SK-N-SH (cell line): ENCODE data around the gene GJD3. TPM values are rescaled to one million over a fixed set of nuclear protein-coding genes. Genes with fewer than 3 reads are reported as not detected.

Source experiments
- CTCF ChIA-PET: fragments of 300-600, 350-600 bp; formaldehyde crosslinking; extraction: SDS; loops from one replicate; lab custom pipeline; 2021; lab: Yijun Ruan, JAX
- POLR2A ChIA-PET: fragments of 350-600 bp; sonication (Branson Sonifier 250); formaldehyde crosslinking; extraction: SDS; loops from one replicate; lab custom pipeline; 2020; ENCODE audit warnings: antibody characterized with exemption, inconsistent platforms; lab: Yijun Ruan, JAX
- DNase-seq: peaks from one replicate; pipeline ENCODE4 v3.0.0; 2012
- H2AFZ ChIP-seq: fragments of 200-600 bp; sonication (generic); 2 replicates; pipeline ENCODE4 v1.8.1; 2016; ENCODE audit warnings: antibody characterized with exemption, mild to moderate bottlenecking, low read depth
- H3F3A ChIP-seq: fragments of 200-600 bp; sonication (generic); replicated peaks from 2 replicates; pipeline ENCODE3; 2016; ENCODE audit warnings: antibody characterized with exemption, mild to moderate bottlenecking; ENCODE audit not compliant: insufficient read depth
- H3K27ac ChIP-seq, 2 experiments: fragments of 200-500 bp in 1 of 2; fragments of 200-600 bp in 1 of 2; sonication (Bioruptor generic) in 1 of 2; sonication (generic), shearing (Covaris generic) in 1 of 2; 2 replicates each; pipeline versions ENCODE4 v1.5.1 to v1.6.1; 2014 to 2016; ENCODE audit warnings: low read depth in 2 of 2, inconsistent platforms in 1 of 2, low read length in 1 of 2, mild to moderate bottlenecking in 1 of 2, mixed read lengths in 1 of 2
- H3K27me3 ChIP-seq: fragments of 200-600 bp; sonication (generic), shearing (Covaris generic); 2 replicates; pipeline ENCODE4 v1.6.1; 2016; ENCODE audit warnings: mixed run types; ENCODE audit not compliant: insufficient read depth
- H3K36me3 ChIP-seq, 2 experiments: fragments of 200-500 bp in 1 of 2; fragments of 200-600 bp in 1 of 2; sonication (Bioruptor generic) in 1 of 2; sonication (generic) in 1 of 2; replicated peaks in 1 of 2; 2 replicates each; pipeline versions ENCODE3 to v1.5.1; 2014 to 2016; ENCODE audit warnings: low read length in 1 of 2, mild to moderate bottlenecking in 1 of 2; ENCODE audit not compliant: insufficient read depth in 2 of 2, control insufficient read depth in 1 of 2
- H3K4me1 ChIP-seq, 2 experiments: fragments of 200-500 bp in 1 of 2; fragments of 200-600 bp in 1 of 2; sonication (Bioruptor generic) in 1 of 2; sonication (generic), shearing (Covaris generic) in 1 of 2; 2 replicates each; pipeline versions ENCODE4 v1.5.1 to v1.6.1; 2014 to 2016; ENCODE audit warnings: low read depth in 1 of 2, low read length in 1 of 2, mixed run types in 1 of 2; ENCODE audit not compliant: insufficient read depth in 2 of 2, control insufficient read depth in 1 of 2
- H3K4me2 ChIP-seq: fragments of 200-600 bp; sonication (generic), shearing (Covaris generic); 2 replicates; pipeline ENCODE4 v1.6.1; 2017; ENCODE audit warnings: mixed run types
- H3K4me3 ChIP-seq, 2 experiments: fragments of 200-500 bp in 1 of 2; fragments of 200-600 bp in 1 of 2; sonication (Bioruptor generic) in 1 of 2; sonication (generic), shearing (Covaris generic) in 1 of 2; 2 replicates each; pipeline versions ENCODE4 v1.5.1 to v1.8.1; 2014 to 2016; ENCODE audit warnings: low read depth in 2 of 2, inconsistent platforms in 1 of 2, low read length in 1 of 2, mild to moderate bottlenecking in 1 of 2, mixed read lengths in 1 of 2, moderate library complexity in 1 of 2
- H3K79me2 ChIP-seq: fragments of 200-600 bp; sonication (generic); 2 replicates; pipeline ENCODE4 v1.8.1; 2017; ENCODE audit warnings: mild to moderate bottlenecking; ENCODE audit not compliant: insufficient read depth
- H3K9ac ChIP-seq: fragments of 200-600 bp; sonication (generic); 2 replicates; pipeline ENCODE4 v1.6.1; 2017; ENCODE audit warnings: mixed run types
- H3K9me2 ChIP-seq: fragments of 200-600 bp; sonication (generic); 2 replicates; pipeline ENCODE4 v1.6.1; 2017; ENCODE audit warnings: mixed run types
- H3K9me3 ChIP-seq: fragments of 200-600 bp; sonication (generic); 2 replicates; pipeline ENCODE4 v1.6.1; 2017; ENCODE audit warnings: mixed run types, mild to moderate bottlenecking, moderate library complexity
- H4K20me1 ChIP-seq: fragments of 200-600 bp; sonication (generic); 2 replicates; pipeline ENCODE4 v1.6.1; 2017; ENCODE audit warnings: mild to moderate bottlenecking, mixed run types; ENCODE audit not compliant: insufficient read depth
- CHD2 ChIP-seq: fragments of 150-350 bp; IDR thresholded peaks from 2 replicates; pipeline ENCODE4 v1.6.1; 2018; ENCODE audit warnings: low read length; ENCODE audit not compliant: partially characterized antibody
- EP300 ChIP-seq, 2 experiments: IDR thresholded peaks; 2 replicates each; pipeline versions ENCODE4 v1.4.0 to v1.6.1; 2012; ENCODE audit warnings: borderline replicate concordance in 1 of 2, low read depth in 1 of 2, low read length in 1 of 2
- FOXM1 ChIP-seq: IDR thresholded peaks from 2 replicates; pipeline ENCODE4 v1.4.0; 2012; ENCODE audit warnings: low read depth, mild to moderate bottlenecking
- JUND ChIP-seq: IDR thresholded peaks from 2 replicates; pipeline ENCODE4 v1.4.0; 2012
- NFIC ChIP-seq: IDR thresholded peaks from 2 replicates; pipeline ENCODE4 v1.4.0; 2012; ENCODE audit warnings: borderline replicate concordance
- POLR2AphosphoS5 ChIP-seq: IDR thresholded peaks from 2 replicates; pipeline ENCODE4 v1.6.1; 2012; ENCODE audit warnings: low read depth, low read length
- RCOR1 ChIP-seq: fragments of 150-350 bp; IDR thresholded peaks from 2 replicates; pipeline ENCODE4 v1.6.1; 2017; ENCODE audit warnings: antibody characterized with exemption, low read length
- RFX5 ChIP-seq: IDR thresholded peaks from 2 replicates; pipeline ENCODE4 v1.6.1; 2012; ENCODE audit warnings: mild to moderate bottlenecking, improper control_type of control experiment, low read length
- TEAD4 ChIP-seq: IDR thresholded peaks from 2 replicates; pipeline ENCODE4 v1.4.0; 2012; ENCODE audit warnings: mild to moderate bottlenecking, borderline replicate concordance; ENCODE audit not compliant: insufficient read depth
- WGBS: methylation state at CpG from one replicate; pipeline ENCODE4 v1.1.6; 2017; ENCODE audit warnings: low lambda C conversion rate; 5-methylcytosine and 5-hydroxymethylcytosine counted together
- polyA plus RNA-seq, 3 experiments: library from polyadenylated mRNA; depleted of rRNA; stranded (reverse); fragments of >200 nt; gene quantifications; 2 replicates each; pipeline ENCODE4 v1.2.3, GENCODE V29; 2012
- TF ChIP-seq, protein P1 (sequence below): IDR thresholded peaks from 2 replicates; pipeline ENCODE4 v1.4.0; 2012; ENCODE audit warnings: low read depth, borderline replicate concordance
- TF ChIP-seq, protein P2 (sequence below): IDR thresholded peaks from 2 replicates; pipeline ENCODE4 v1.4.0; 2012; ENCODE audit warnings: low read depth
- TF ChIP-seq, protein P3 (sequence below): fragments of 150-350 bp; IDR thresholded peaks from 2 replicates; pipeline ENCODE4 v1.6.1; 2016; ENCODE audit warnings: mild to moderate bottlenecking, low read depth, low read length

Gene GJD3
- polyA plus RNA-seq, 1 of the 3 experiments (the other 2 are of a cell fraction): not detected

DNA sequence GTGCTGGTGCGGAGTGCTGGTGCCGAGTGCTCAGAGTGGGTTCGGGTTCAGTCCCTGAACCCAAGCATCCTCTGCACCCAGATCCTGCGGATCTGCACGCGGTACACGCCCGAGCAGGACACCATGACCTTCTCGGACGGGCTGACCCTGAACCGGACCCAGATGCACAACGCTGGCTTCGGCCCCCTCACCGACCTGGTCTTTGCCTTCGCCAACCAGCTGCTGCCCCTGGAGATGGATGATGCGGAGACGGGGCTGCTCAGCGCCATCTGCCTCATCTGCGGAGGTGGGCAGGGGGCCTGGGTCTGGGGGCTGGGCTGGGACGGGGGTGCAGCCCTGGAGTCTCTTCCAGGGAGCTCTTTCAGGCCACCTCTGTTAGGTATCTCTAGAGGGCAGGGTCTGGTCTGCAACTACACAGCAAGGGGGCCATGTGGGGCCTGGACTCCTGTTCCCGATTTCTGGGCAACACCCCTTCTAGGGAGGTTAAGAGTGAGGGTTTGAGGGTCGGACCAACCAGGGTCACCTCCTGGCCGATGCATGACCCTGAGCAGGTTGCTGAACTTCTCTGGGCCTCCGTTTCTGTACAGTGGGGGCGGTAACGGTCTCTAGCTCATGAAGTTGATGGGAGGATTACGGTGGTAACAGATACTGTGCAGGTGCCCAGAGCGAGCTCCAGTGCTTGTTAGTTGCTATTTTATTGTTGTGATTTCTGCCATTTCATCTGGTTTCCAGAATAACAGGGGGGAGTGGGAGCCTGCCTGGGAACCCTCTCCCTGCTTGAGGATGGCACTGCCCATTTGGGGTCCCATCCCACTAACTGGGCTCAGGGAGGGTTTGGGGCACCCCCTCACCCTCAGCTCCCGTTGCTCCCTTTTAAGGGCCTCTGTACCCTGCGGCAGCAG, 10.1 kb downstream of the GJD3 start (continued):
- TF ChIP-seq, protein P1, sequence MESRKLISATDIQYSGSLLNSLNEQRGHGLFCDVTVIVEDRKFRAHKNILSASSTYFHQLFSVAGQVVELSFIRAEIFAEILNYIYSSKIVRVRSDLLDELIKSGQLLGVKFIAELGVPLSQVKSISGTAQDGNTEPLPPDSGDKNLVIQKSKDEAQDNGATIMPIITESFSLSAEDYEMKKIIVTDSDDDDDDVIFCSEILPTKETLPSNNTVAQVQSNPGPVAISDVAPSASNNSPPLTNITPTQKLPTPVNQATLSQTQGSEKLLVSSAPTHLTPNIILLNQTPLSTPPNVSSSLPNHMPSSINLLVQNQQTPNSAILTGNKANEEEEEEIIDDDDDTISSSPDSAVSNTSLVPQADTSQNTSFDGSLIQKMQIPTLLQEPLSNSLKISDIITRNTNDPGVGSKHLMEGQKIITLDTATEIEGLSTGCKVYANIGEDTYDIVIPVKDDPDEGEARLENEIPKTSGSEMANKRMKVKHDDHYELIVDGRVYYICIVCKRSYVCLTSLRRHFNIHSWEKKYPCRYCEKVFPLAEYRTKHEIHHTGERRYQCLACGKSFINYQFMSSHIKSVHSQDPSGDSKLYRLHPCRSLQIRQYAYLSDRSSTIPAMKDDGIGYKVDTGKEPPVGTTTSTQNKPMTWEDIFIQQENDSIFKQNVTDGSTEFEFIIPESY: no peak
- TF ChIP-seq POLR2AphosphoS5 (no peak), TEAD4 (no peak)

DNA sequence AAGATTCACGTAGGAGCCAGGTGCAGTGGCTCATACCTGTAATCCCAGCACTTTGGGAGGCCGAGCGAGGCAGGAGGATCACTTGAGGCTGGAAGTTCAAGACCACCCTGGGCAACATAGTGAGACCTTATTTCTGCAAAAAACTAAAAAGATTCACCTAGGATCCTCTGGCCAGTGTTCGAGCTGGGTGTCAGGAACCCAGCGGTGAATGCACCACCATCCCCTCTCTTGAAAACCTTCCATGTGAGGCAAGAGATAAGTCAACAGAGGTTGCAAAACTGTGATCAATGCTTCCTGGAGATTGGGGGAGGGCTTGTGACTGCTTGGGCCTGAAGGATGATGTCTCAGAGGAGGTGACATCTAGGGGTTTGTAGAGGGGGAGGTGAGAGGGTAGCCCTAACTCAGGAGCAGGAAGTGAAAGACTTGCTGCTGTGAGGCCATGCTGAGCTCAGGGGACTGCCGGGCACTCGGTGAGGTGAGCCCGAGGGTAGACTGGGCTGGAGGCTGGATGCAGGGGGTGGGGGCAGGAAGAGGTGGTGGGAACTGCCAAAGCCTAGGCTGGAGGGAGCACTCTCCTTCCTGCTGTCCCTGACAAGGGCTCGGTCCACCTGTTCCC, 11.7 kb downstream of the GJD3 start:
- H3K79me2 ChIP-seq: peaks cover 22% of the 10 kb centered on the region
- no peaks in the 10 kb centered on the region for H3K9me2 ChIP-seq
- H3F3A ChIP-seq: peaks cover 20% of the 10 kb centered on the region
- no peak for DNase-seq
- H3K9me3 ChIP-seq: no peaks in the 10 kb centered on the region
- peaks cover 37% of the 10 kb centered on the region for H4K20me1 ChIP-seq
- H3K36me3 ChIP-seq: peaks cover 39 to 62% of the 10 kb centered on the region in 2 experiments
- H3K27me3 ChIP-seq: no peaks in the 10 kb centered on the region
- POLR2A ChIA-PET: interaction anchor here (0.5 to 4.7 kb wide), 2 partner anchors 22 to 212 kb away, joined by 3 to 24 read pairs; partner anchors contain the start of gene CASC3
- H3K27ac ChIP-seq: peak overlapping the region in 1 of 2 experiments; percentile 24; a peak in 1 of 4 replicates
- H3K9ac ChIP-seq: no peak overlapping the region
- CTCF ChIA-PET: interaction anchor here (0.6 to 57.6 kb wide), 8 partner anchors 9 to 205 kb away, joined by 3 to 1706 read pairs (median 173); partner anchors contain the start of genes CCR7, CDC6, RARA and TOP2A
- peaks cover 28 to 81% of the 10 kb centered on the region in 2 experiments for H3K4me1 ChIP-seq
- H3K4me2 ChIP-seq: no peak overlapping the region
- no peak overlapping the region for H3K4me3 ChIP-seq
- no peak for TF ChIP-seq RFX5
- TF ChIP-seq FOXM1: no peak
- no peak for TF ChIP-seq EP300 (IDR thresholded peaks at IDR 0.05; ENCODE audit: borderline replicate concordance in 1 of 2, low read depth in 1 of 2, low read length in 1 of 2)
- no peak for TF ChIP-seq JUND
- no peak for TF ChIP-seq TEAD4
- no peak for TF ChIP-seq NFIC
- TF ChIP-seq CHD2: no peak
- TF ChIP-seq RCOR1: no peak
- TF ChIP-seq, protein P2, sequence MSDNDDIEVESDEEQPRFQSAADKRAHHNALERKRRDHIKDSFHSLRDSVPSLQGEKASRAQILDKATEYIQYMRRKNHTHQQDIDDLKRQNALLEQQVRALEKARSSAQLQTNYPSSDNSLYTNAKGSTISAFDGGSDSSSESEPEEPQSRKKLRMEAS: no peak
- TF ChIP-seq, protein P3, sequence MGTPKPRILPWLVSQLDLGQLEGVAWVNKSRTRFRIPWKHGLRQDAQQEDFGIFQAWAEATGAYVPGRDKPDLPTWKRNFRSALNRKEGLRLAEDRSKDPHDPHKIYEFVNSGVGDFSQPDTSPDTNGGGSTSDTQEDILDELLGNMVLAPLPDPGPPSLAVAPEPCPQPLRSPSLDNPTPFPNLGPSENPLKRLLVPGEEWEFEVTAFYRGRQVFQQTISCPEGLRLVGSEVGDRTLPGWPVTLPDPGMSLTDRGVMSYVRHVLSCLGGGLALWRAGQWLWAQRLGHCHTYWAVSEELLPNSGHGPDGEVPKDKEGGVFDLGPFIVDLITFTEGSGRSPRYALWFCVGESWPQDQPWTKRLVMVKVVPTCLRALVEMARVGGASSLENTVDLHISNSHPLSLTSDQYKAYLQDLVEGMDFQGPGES: no peak
- 91% methylated on average over 9 of the region's 9 CpGs for WGBS
- no peak overlapping the region for H2AFZ ChIP-seq
